K562 (cell line): Measurements from ENCODE around the gene EGLN3. TPM values are rescaled to one million over a fixed set of nuclear protein-coding genes. Genes with fewer than 3 reads are reported as not detected.

Source experiments
- FOXM1 ChIP-seq, 2 experiments: fragments of 450-650 bp in 1 of 2; sonication (generic) in 1 of 2; formaldehyde crosslinking in 1 of 2; IDR thresholded peaks; 2 replicates each; pipeline versions ENCODE4 v1.6.1 to v1.9.0; 2017 to 2022; ENCODE audit warnings: low read depth in 2 of 2, mild to moderate bottlenecking in 2 of 2, missing genetic modification reagents in 1 of 2, moderate library complexity in 1 of 2
- polyA plus RNA-seq, 8 experiments: library from polyadenylated mRNA; depleted of rRNA in 4 of 8; stranded (reverse) in 5 of 8; unstranded in 3 of 8; fragments of >200 nt; fragmentation: Nextera tagmentation in 2 of 8; fragmentation: Illumina TruSeq in 1 of 8; extraction: Ambion mirVana in 2 of 8; extraction: Trizol in 1 of 8; gene quantifications; 2 replicates each; pipeline versions ENCODE4 v1.2.1 to v1.2.3, GENCODE V29; 2011 to 2014; ENCODE audit warnings: inconsistent platforms in 1 of 8, missing spikeins in 1 of 8
- total RNA-seq, 7 experiments: library from RNA; depleted of rRNA in 6 of 7; stranded (reverse); fragments of >200 nt in 6 of 7; fragmentation: Illumina TruSeq in 2 of 7; extraction: Trizol in 2 of 7; gene quantifications; 2 replicates each; pipeline versions ENCODE4 v1.2.1 to v1.2.3, GENCODE V29; 2011 to 2021; ENCODE audit warnings: low replicate concordance in 1 of 7
- TF ChIP-seq, protein P1 (sequence below), 2 experiments: fragments of 450-650 bp; IDR thresholded peaks; 2 replicates each; pipeline ENCODE4 v1.6.1; 2016; ENCODE audit warnings: mild to moderate bottlenecking in 2 of 2, borderline replicate concordance in 1 of 2, low read depth in 1 of 2, moderate library complexity in 1 of 2
- TF ChIP-seq, protein P2 (sequence below), 2 experiments: fragments of 450-650 bp; formaldehyde crosslinking in 1 of 2; IDR thresholded peaks; 2 replicates each; pipeline versions ENCODE4 v1.4.0 to v1.6.1; 2014 to 2020; ENCODE audit warnings: mild to moderate bottlenecking in 2 of 2, borderline replicate concordance in 1 of 2, low read depth in 1 of 2

The EGLN3 gene
- total and polyA plus RNA-seq, 9 of the 15 experiments (the other 6 are each of a cell fraction or from before 2014, with no cell fraction given): 2.5 to 87.6 (median 5.8) TPM

- TF ChIP-seq, protein P1, sequence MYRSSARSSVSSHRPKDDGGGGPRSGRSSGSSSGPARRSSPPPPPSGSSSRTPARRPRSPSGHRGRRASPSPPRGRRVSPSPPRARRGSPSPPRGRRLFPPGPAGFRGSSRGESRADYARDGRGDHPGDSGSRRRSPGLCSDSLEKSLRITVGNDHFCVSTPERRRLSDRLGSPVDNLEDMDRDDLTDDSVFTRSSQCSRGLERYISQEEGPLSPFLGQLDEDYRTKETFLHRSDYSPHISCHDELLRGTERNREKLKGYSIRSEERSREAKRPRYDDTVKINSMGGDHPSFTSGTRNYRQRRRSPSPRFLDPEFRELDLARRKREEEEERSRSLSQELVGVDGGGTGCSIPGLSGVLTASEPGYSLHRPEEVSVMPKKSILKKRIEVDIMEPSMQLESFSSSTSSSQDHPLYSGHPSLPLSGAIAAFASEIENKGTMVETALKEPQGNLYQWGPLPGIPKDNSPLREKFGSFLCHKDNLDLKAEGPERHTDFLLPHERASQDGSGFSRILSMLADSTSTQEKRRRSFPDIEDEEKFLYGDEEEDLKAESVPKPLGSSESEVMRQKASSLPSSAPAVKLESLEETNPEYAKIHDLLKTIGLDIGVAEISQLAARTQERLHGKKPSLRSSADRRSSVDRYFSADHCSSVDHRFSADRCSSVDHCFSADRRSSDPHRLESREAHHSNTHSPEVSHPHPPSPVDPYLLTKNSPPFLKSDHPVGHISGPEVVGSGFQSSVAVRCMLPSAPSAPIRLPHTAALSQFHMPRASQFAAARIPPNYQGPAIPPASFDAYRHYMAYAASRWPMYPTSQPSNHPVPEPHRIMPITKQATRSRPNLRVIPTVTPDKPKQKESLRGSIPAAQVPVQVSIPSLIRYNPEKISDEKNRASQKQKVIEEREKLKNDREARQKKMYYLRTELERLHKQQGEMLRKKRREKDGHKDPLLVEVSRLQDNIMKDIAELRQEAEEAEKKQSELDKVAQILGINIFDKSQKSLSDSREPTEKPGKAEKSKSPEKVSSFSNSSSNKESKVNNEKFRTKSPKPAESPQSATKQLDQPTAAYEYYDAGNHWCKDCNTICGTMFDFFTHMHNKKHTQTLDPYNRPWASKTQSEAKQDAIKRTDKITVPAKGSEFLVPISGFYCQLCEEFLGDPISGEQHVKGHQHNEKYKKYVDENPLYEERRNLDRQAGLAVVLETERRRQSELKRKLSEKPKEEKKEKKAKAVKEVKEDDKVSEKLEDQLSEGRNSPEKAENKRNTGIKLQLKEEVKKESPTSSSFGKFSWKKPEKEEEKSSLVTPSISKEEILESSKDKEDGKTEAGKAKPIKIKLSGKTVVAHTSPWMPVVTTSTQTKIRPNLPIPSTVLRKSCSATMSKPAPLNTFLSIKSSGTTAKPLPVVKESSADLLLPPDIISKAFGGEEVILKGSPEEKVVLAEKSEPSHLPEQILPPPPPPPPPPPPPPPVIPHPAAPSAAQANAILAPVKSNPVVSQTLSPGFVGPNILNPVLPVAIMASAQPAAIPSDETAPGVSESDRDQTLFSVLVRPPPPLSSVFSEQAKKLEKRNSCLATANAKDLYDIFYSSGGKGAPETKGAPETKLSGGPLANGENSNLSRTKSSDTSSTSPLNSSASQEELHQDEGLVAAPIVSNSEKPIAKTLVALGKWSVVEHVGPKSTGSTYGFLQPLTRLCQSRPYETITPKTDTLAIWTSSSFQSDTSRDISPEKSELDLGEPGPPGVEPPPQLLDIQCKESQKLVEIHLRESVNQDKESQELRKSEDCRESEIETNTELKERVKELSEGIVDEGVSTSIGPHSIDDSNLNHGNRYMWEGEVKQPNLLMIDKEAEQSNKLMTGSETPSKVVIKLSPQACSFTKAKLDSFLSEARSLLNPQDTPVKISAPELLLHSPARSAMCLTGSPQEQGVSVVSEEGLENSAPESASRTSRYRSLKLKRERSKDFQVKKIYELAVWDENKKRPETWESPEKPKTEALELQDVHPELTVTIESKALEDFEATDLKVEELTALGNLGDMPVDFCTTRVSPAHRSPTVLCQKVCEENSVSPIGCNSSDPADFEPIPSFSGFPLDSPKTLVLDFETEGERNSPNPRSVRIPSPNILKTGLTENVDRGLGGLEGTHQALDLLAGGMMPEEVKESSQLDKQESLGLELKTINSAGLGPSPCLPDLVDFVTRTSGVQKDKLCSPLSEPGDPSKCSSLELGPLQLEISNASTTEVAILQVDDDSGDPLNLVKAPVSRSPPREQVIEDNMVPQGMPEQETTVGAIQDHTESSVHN (IDR thresholded peaks at IDR 0.05; ENCODE audit: borderline replicate concordance in 1 of 2, low read depth in 1 of 2): peak in 1 of 2 experiments; percentile 71; a peak in 1 of 4 replicates
- TF ChIP-seq, protein P2, sequence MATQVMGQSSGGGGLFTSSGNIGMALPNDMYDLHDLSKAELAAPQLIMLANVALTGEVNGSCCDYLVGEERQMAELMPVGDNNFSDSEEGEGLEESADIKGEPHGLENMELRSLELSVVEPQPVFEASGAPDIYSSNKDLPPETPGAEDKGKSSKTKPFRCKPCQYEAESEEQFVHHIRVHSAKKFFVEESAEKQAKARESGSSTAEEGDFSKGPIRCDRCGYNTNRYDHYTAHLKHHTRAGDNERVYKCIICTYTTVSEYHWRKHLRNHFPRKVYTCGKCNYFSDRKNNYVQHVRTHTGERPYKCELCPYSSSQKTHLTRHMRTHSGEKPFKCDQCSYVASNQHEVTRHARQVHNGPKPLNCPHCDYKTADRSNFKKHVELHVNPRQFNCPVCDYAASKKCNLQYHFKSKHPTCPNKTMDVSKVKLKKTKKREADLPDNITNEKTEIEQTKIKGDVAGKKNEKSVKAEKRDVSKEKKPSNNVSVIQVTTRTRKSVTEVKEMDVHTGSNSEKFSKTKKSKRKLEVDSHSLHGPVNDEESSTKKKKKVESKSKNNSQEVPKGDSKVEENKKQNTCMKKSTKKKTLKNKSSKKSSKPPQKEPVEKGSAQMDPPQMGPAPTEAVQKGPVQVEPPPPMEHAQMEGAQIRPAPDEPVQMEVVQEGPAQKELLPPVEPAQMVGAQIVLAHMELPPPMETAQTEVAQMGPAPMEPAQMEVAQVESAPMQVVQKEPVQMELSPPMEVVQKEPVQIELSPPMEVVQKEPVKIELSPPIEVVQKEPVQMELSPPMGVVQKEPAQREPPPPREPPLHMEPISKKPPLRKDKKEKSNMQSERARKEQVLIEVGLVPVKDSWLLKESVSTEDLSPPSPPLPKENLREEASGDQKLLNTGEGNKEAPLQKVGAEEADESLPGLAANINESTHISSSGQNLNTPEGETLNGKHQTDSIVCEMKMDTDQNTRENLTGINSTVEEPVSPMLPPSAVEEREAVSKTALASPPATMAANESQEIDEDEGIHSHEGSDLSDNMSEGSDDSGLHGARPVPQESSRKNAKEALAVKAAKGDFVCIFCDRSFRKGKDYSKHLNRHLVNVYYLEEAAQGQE (IDR thresholded peaks at IDR 0.05; ENCODE audit: borderline replicate concordance): peak; percentile 12; the same call in 1 of the 2 replicates
- TF ChIP-seq, protein P2 (CRISPR knock-in tag; IDR thresholded peaks at IDR 0.05; ENCODE audit: low read depth): no peak
- peak; percentile 46; the same call in 1 of the 2 replicates for TF ChIP-seq FOXM1 (IDR thresholded peaks at IDR 0.05; ENCODE audit: low read depth)
- TF ChIP-seq FOXM1 (CRISPR knock-in tag; IDR thresholded peaks at IDR 0.05; ENCODE audit: low read depth): no peak
Observed at GRCh38 chr14:33916663-33917565, 34.0 kb downstream of the EGLN3 start (continued).
